Smooth muscle cell (in vitro differentiated cells): Measurements from ENCODE around the gene EIF5B. TPM values are rescaled to one million over a fixed set of nuclear protein-coding genes. Genes with fewer than 3 reads are reported as not detected.

Experiments used
- DNase-seq: peaks from one replicate; lab custom pipeline; 2025; ENCODE audit not compliant: unreplicated experiment; lab: John Stamatoyannopoulos, UW
- H2AFZ ChIP-seq: fragments of 200-600 bp; sonication (generic); 2 replicates; pipeline ENCODE4 v1.6.0; 2016; ENCODE audit warnings: antibody characterized with exemption, low read depth, mild to moderate bottlenecking
- H3F3A ChIP-seq: fragments of 200-600 bp; sonication (generic); 2 replicates; pipeline ENCODE4 v1.6.0; 2017; ENCODE audit warnings: antibody characterized with exemption, low read depth
- H3K27ac ChIP-seq: fragments of 200-600 bp; sonication (generic); 2 replicates; pipeline ENCODE4 v1.5.1; 2016; ENCODE audit warnings: low read depth, mild to moderate bottlenecking
- H3K27me3 ChIP-seq: fragments of 200-600 bp; sonication (generic); 2 replicates; pipeline ENCODE4 v1.6.1; 2016; ENCODE audit warnings: low read depth, mild to moderate bottlenecking
- H3K36me3 ChIP-seq: fragments of 200-600 bp; sonication (generic); 2 replicates; pipeline ENCODE4 v1.5.1; 2016; ENCODE audit warnings: low read depth
- H3K4me1 ChIP-seq: fragments of 200-600 bp; sonication (generic); 2 replicates; pipeline ENCODE4 v1.5.1; 2016; ENCODE audit warnings: low read depth
- H3K4me2 ChIP-seq: fragments of 200-600 bp; sonication (generic); 2 replicates; pipeline ENCODE4 v1.6.0; 2016; ENCODE audit warnings: mild to moderate bottlenecking
- H3K4me3 ChIP-seq: fragments of 200-600 bp; sonication (generic); 2 replicates; pipeline ENCODE4 v1.5.1; 2016; ENCODE audit warnings: mild to moderate bottlenecking
- H3K79me2 ChIP-seq: fragments of 200-600 bp; sonication (generic); 2 replicates; pipeline ENCODE4 v1.6.0; 2016; ENCODE audit warnings: low read depth, mild to moderate bottlenecking
- H3K9ac ChIP-seq: fragments of 200-600 bp; sonication (generic); 2 replicates; pipeline ENCODE4 v1.6.0; 2016; ENCODE audit warnings: low read depth
- H3K9me3 ChIP-seq: fragments of 200-600 bp; sonication (generic); replicated peaks from 2 replicates; pipeline ENCODE4 v1.5.1; 2016; ENCODE audit warnings: low read depth
- H4K20me1 ChIP-seq: fragments of 200-600 bp; sonication (generic); 2 replicates; pipeline ENCODE4 v1.6.0; 2016; ENCODE audit warnings: low read depth
- WGBS: methylation state at CpG from one replicate; pipeline ENCODE4 v1.1.7; 2016; ENCODE audit warnings: low lambda C conversion rate; 5-methylcytosine and 5-hydroxymethylcytosine counted together
- polyA plus RNA-seq: library from polyadenylated mRNA; unstranded; fragments of >200 nt; fragmentation: Nextera tagmentation; extraction: Ambion mirVana; gene quantifications from 2 replicates; pipeline ENCODE4 v1.2.1, GENCODE V29; 2016
- total RNA-seq: library from RNA; depleted of rRNA; stranded (reverse); fragments of >200 nt; gene quantifications from 2 replicates; pipeline ENCODE4 v1.2.3, GENCODE V29; 2014
- TF ChIP-seq, protein P1 (sequence below): fragments of 200-600 bp; sonication (generic); IDR thresholded peaks from 2 replicates; pipeline ENCODE4 v1.5.1; 2017; ENCODE audit warnings: borderline replicate concordance, mild to moderate bottlenecking, antibody characterized with exemption; ENCODE audit not compliant: insufficient read depth, poor library complexity, severe bottlenecking

Gene EIF5B
- total and polyA plus RNA-seq, 2 experiments from 2014 or later, result 17.1 to 23.3 TPM

DNA sequence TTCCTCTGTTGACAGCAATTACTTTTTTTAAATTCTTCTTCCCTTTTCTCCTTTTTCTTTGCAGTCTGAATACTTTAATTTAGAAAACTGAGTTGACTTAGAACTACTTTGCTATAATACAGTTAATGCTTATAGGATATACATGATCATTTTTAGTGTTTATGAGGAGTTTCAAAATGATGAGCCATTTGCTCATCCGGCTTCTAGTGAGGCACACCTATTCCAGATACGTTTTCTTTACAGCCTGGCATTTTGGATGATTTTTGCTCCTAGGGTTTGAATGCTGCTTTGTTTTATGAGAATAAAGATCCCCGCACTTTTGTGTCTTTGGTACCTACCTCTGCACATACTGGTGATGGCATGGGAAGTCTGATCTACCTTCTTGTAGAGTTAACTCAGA is 52.8 kb downstream of the EIF5B start:
- H3K4me3 ChIP-seq, result no peak overlapping the region
- no peaks in the 10 kb centered on the region for H3K9me3 ChIP-seq
- no peak overlapping the region for H3K4me2 ChIP-seq
- no peaks in the 10 kb centered on the region for H3F3A ChIP-seq
- peaks cover 17% of the 10 kb centered on the region for H3K36me3 ChIP-seq
- peaks cover 7% of the 10 kb centered on the region for H4K20me1 ChIP-seq
- H2AFZ ChIP-seq, result no peak overlapping the region
- TF ChIP-seq, protein P1, sequence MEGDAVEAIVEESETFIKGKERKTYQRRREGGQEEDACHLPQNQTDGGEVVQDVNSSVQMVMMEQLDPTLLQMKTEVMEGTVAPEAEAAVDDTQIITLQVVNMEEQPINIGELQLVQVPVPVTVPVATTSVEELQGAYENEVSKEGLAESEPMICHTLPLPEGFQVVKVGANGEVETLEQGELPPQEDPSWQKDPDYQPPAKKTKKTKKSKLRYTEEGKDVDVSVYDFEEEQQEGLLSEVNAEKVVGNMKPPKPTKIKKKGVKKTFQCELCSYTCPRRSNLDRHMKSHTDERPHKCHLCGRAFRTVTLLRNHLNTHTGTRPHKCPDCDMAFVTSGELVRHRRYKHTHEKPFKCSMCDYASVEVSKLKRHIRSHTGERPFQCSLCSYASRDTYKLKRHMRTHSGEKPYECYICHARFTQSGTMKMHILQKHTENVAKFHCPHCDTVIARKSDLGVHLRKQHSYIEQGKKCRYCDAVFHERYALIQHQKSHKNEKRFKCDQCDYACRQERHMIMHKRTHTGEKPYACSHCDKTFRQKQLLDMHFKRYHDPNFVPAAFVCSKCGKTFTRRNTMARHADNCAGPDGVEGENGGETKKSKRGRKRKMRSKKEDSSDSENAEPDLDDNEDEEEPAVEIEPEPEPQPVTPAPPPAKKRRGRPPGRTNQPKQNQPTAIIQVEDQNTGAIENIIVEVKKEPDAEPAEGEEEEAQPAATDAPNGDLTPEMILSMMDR, result no peak
- no peak overlapping the region for H3K9ac ChIP-seq
- WGBS, result 87% methylated on average over 3 of the region's 3 CpGs
- DNase-seq, result no peak
- H3K27ac ChIP-seq, result no peak overlapping the region
- peaks cover 6% of the 10 kb centered on the region for H3K79me2 ChIP-seq
- H3K4me1 ChIP-seq, result no peaks in the 10 kb centered on the region
- no peaks in the 10 kb centered on the region for H3K27me3 ChIP-seq

DNA sequence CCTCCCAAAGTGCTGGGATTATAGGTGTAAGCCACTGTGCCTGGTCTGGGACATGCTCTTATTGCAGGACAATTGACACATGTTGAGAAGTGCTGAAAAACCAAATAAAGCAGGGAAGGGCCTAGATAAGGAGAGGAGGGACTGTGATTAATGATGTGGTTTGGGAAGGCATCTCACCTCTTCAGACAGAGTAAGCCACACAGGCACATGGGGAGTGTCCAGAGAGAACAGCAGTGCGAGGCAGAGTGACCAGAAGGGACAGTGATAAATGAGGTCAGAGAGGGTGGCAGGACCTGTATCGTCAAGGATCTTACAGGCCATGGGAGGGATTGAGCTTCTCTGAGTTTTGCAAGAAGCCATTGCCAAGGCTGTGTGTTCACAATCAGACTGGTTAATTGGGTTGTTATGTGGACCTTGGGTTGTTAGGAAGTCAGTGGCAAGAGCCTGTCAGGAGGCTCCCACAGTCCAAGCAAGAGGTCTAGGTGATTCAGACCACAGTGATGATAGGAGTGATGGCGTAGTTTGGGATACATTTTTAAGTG is 58.5 kb downstream of the EIF5B start:
- no peaks in the 10 kb centered on the region for H3K27me3 ChIP-seq
- H3K79me2 ChIP-seq, result no peaks in the 10 kb centered on the region
- DNase-seq, result no peak
- no peaks in the 10 kb centered on the region for H3K4me1 ChIP-seq
- 93% methylated on average over 3 of the region's 3 CpGs for WGBS
- H3K9me3 ChIP-seq, result no peaks in the 10 kb centered on the region
- no peak overlapping the region for H2AFZ ChIP-seq
- no peak overlapping the region for H3K4me2 ChIP-seq
- H3K36me3 ChIP-seq, result peaks cover 40% of the 10 kb centered on the region
- H3K9ac ChIP-seq, result no peak overlapping the region
- H4K20me1 ChIP-seq, result no peaks in the 10 kb centered on the region
- TF ChIP-seq, protein P1, result no peak
- no peak overlapping the region for H3K4me3 ChIP-seq
- no peak overlapping the region for H3K27ac ChIP-seq
- peaks cover 4% of the 10 kb centered on the region for H3F3A ChIP-seq

DNA sequence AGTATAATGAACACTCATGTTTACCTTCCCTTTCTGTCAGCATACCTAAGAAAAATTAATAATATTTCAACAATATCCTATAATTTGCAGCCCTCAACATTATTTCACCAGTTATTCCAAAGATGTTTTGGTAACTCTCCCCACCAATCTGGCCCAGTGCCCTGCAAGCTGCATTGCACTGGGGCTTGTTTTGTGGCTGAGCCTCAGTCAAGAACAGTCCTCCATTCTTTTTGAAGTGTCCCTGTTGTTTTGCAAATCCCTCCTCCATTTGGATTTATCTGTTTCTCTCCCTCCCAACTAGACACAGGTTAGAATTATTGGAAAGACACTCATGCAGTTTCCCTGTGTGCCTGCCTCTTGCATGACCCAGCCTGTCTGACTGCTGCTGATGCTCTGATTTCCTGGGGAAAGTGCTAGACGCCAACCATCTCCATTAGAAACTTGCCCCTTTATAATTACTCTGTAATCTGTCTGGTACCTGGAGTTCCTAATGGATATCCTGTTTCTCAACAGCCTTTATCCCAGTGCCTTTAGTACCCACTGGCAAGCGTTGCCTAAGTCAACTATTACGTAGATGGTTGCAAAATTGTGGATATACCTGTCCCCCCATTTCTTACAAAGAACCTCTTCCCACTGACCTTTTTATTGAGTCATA is 60.2 kb downstream of the EIF5B start:
- DNase-seq, result no peak
- 88% methylated on average over 3 of the region's 3 CpGs for WGBS
- no peak overlapping the region for H3K27ac ChIP-seq

More for the DNA sequence above, 60.2 kb downstream of the EIF5B start:
- no peaks in the 10 kb centered on the region for H3K79me2 ChIP-seq
- H3K4me3 ChIP-seq, result no peak overlapping the region
- H3F3A ChIP-seq, result peaks cover 4% of the 10 kb centered on the region
- peaks cover 44% of the 10 kb centered on the region for H3K36me3 ChIP-seq
- H3K4me2 ChIP-seq, result no peak overlapping the region
- H3K9ac ChIP-seq, result no peak overlapping the region
- H2AFZ ChIP-seq, result no peak overlapping the region
- TF ChIP-seq, protein P1, result no peak
- no peaks in the 10 kb centered on the region for H4K20me1 ChIP-seq
- no peaks in the 10 kb centered on the region for H3K9me3 ChIP-seq
- H3K27me3 ChIP-seq, result no peaks in the 10 kb centered on the region
- no peaks in the 10 kb centered on the region for H3K4me1 ChIP-seq
